ENCODE results near the gene TNNI2. TPM values are rescaled to one million over a fixed set of nuclear protein-coding genes. Genes with fewer than 3 reads are reported as not detected.
A peak's percentile ranks its signal among the peaks of the same experiment; 100 is the strongest.
"Not testable (repeated sequence)": the region's sequence is repeated elsewhere in the genome, so short reads cannot be mapped to it uniquely, and the experiment has no call there.

The TNNI2 gene
- total RNA-seq, 2 donors from 2014 or later = not detected

- Mint-ChIP-seq H3K36me3 (no peaks in the 10 kb centered on the region), H3K27ac (peak overlapping the region in 1 of 2 donors; percentile 63)
- ATAC-seq = no peak
Observed at GRCh38 chr11:1872267-1872985, 33.6 kb downstream of the TNNI2 start.

GRCh38 chr11:1873048-1873812 lies 34.4 kb downstream of the TNNI2 start:
- peak overlapping the region in 1 of 2 donors; percentile 63 for H3K27ac Mint-ChIP-seq
- peak in 1 of 2 donors; percentile 5 for ATAC-seq
- H3K9me3 Mint-ChIP-seq = no peaks in the 10 kb centered on the region
- DNase-seq (ENCODE audit: low spot score in 2 of 2) = no peak
- H3K36me3 Mint-ChIP-seq = no peaks in the 10 kb centered on the region

More at GRCh38 chr11:1872267-1872985, 33.6 kb downstream of the TNNI2 start:
- no peaks in the 10 kb centered on the region for H3K9me3 Mint-ChIP-seq
- no peak for DNase-seq (ENCODE audit: low spot score in 2 of 2)

- H3K9me3 Mint-ChIP-seq; H3K36me3 Mint-ChIP-seq; DNase-seq (ENCODE audit: low spot score in 2 of 2): not testable (repeated sequence)
Observed at GRCh38 chr11:1873813-1874150, 35.0 kb downstream of the TNNI2 start.

GRCh38 chr11:1874441-1875092 lies 35.8 kb downstream of the TNNI2 start:
- H3K9me3 Mint-ChIP-seq; DNase-seq (ENCODE audit: low spot score in 2 of 2); H3K27ac Mint-ChIP-seq; ATAC-seq; H3K36me3 Mint-ChIP-seq: not testable (repeated sequence)

More at GRCh38 chr11:1873813-1874150, 35.0 kb downstream of the TNNI2 start:
- peak overlapping the region in 1 of 2 donors; percentile 60 for H3K27ac Mint-ChIP-seq
- not testable (repeated sequence) for ATAC-seq

- no peak for DNase-seq (ENCODE audit: low spot score in 2 of 2)
- ATAC-seq = no peak
- Mint-ChIP-seq H3K9me3 (no peaks in the 10 kb centered on the region), H3K27ac (peak overlapping the region in 1 of 2 donors; percentile 72), H3K36me3 (no peaks in the 10 kb centered on the region)
Observed at GRCh38 chr11:1875093-1875850, 36.5 kb downstream of the TNNI2 start.

- H3K36me3 Mint-ChIP-seq; H3K9me3 Mint-ChIP-seq; H3K27ac Mint-ChIP-seq; DNase-seq (ENCODE audit: low spot score in 2 of 2); ATAC-seq: not testable (repeated sequence)
Observed at GRCh38 chr11:1875851-1876301, 37.1 kb downstream of the TNNI2 start.

GRCh38 chr11:1876361-1877063 lies 37.7 kb downstream of the TNNI2 start:
- Mint-ChIP-seq H3K36me3 (no peaks in the 10 kb centered on the region), H3K27ac (peak overlapping the region in 1 of 2 donors; percentile 22), H3K9me3 (no peaks in the 10 kb centered on the region)
- ATAC-seq (no peak), DNase-seq (ENCODE audit: low spot score in 2 of 2) (no peak)

- ATAC-seq (no peak), DNase-seq (ENCODE audit: low spot score in 2 of 2) (no peak)
- no peak overlapping the region for H3K27ac Mint-ChIP-seq
- H3K36me3 Mint-ChIP-seq = no peaks in the 10 kb centered on the region
- H3K9me3 Mint-ChIP-seq = no peaks in the 10 kb centered on the region
Observed at GRCh38 chr11:1877211-1878136, 38.7 kb downstream of the TNNI2 start.

GRCh38 chr11:1878137-1879031 lies 39.6 kb downstream of the TNNI2 start:
- ATAC-seq (no peak), DNase-seq (ENCODE audit: low spot score in 2 of 2) (peak in 1 of 2 donors; percentile 2)
- no peaks in the 10 kb centered on the region for H3K9me3 Mint-ChIP-seq
- no peaks in the 10 kb centered on the region for H3K36me3 Mint-ChIP-seq
- no peak overlapping the region for H3K27ac Mint-ChIP-seq

GRCh38 chr11:1879342-1879940 lies 40.7 kb downstream of the TNNI2 start:
- H3K27ac Mint-ChIP-seq = peak overlapping the region in 1 of 2 donors; percentile 51
- H3K9me3 Mint-ChIP-seq = no peaks in the 10 kb centered on the region
- no peaks in the 10 kb centered on the region for H3K36me3 Mint-ChIP-seq

GRCh38 chr11:1879941-1880720 lies 41.4 kb downstream of the TNNI2 start:
- H3K9me3 Mint-ChIP-seq = no peaks in the 10 kb centered on the region
- peak; percentile 2 to 55 for DNase-seq (ENCODE audit: low spot score in 2 of 2)
- no peaks in the 10 kb centered on the region for H3K36me3 Mint-ChIP-seq

More at GRCh38 chr11:1879342-1879940, 40.7 kb downstream of the TNNI2 start:
- ATAC-seq (no peak), DNase-seq (ENCODE audit: low spot score in 2 of 2) (peak in 1 of 2 donors; percentile 5)

GRCh38 chr11:1880746-1881441 lies 42.1 kb downstream of the TNNI2 start:
- Mint-ChIP-seq H3K9me3 (no peaks in the 10 kb centered on the region), H3K27ac (peak overlapping the region in 1 of 2 donors; percentile 34), H3K36me3 (no peaks in the 10 kb centered on the region)
- DNase-seq (ENCODE audit: low spot score in 2 of 2) (peak; percentile 9 to 53), ATAC-seq (peak in 1 of 2 donors; percentile 2)

More at GRCh38 chr11:1879941-1880720, 41.4 kb downstream of the TNNI2 start:
- H3K27ac Mint-ChIP-seq = peak overlapping the region in 1 of 2 donors; percentile 51
- ATAC-seq = no peak
